NT2/D1 (cell line): ENCODE data around the gene NCR3LG1.

Source experiments
- DNase-seq: peaks from one replicate; pipeline ENCODE4 v3.0.0-alpha.2; 2011; ENCODE audit warnings: low read depth, low spot score
- H3K27me3 ChIP-seq: 2 replicates; pipeline ENCODE4 v1.6.0; 2011; ENCODE audit warnings: mild to moderate bottlenecking; ENCODE audit not compliant: insufficient read length, insufficient read depth
- H3K36me3 ChIP-seq: 2 replicates; pipeline ENCODE4 v1.6.1; 2011; ENCODE audit warnings: mild to moderate bottlenecking, low read length, mixed read lengths; ENCODE audit not compliant: insufficient read depth, insufficient read length
- H3K4me1 ChIP-seq: 2 replicates; pipeline ENCODE4 v1.5.1; 2011; ENCODE audit not compliant: insufficient read depth, insufficient read length
- H3K4me3 ChIP-seq: 2 replicates; pipeline ENCODE4 v1.5.1; 2011; ENCODE audit warnings: low read depth; ENCODE audit not compliant: insufficient read length
- H3K9ac ChIP-seq: 2 replicates; pipeline ENCODE4 v1.6.0; 2011; ENCODE audit warnings: low read depth; ENCODE audit not compliant: insufficient read length
- H3K9me3 ChIP-seq: 2 replicates; pipeline ENCODE4 v1.5.1; 2011; ENCODE audit warnings: mild to moderate bottlenecking, low read length; ENCODE audit not compliant: insufficient read depth
- SUZ12 ChIP-seq: IDR thresholded peaks from 2 replicates; pipeline ENCODE4 v1.6.1; 2011; ENCODE audit not compliant: insufficient read length, insufficient read depth; ENCODE audit errors: extremely low read depth
- YY1 ChIP-seq: IDR thresholded peaks from 2 replicates; pipeline ENCODE4 v1.6.1; 2011; ENCODE audit not compliant: insufficient read length, insufficient read depth
- ZNF274 ChIP-seq: IDR thresholded peaks from 2 replicates; pipeline ENCODE4 v1.6.1; 2011; ENCODE audit warnings: mild to moderate bottlenecking, low read depth, low read length

The NCR3LG1 gene

DNA sequence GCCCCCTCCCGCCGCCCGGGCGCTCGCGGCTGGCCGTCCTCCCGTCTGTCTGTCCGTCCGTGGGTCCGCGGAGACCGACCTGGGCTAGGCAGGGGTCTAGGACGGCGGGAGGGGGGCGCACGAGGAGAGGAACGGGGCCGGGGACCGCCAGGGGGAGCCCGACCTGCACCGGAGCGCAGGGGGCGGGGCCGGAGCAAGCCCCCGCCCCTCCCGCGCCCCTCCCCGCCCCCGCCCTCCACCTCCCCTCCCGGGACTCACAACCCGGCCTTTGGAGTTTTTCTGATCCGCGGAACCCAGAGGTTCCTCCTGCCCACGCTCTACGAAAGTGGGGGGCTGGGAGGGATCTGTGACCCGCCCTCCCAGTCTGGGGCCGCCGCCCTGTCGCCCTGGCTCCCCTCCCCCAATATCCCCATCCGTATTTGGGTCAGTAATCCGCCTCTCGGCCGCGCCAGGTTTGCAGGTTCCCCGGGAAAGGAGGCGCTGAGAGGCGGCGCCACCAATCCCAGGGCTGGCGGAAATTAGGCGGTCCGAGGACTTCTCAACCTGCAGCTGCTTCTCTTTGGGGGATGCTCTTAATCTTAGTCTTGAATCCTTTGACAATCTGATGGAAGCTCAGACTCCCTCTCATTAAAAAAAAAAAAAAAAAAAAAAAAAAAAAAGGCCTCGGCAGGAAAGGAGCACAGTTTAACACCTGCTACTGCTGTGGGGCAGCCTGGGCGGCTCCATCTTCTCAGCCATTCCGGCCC, 37.8 kb downstream of the NCR3LG1 start:
- peak overlapping the region; percentile 72 for H3K9ac ChIP-seq
- H3K4me1 ChIP-seq, result peaks cover 19% of the 10 kb centered on the region
- peak; percentile 68 for DNase-seq
- peaks cover 30% of the 10 kb centered on the region for H3K27me3 ChIP-seq
- TF ChIP-seq ZNF274, result no peak
- TF ChIP-seq YY1, result no peak
- TF ChIP-seq SUZ12, result no peak
- no peaks in the 10 kb centered on the region; the same call in 1 of the 2 replicates for H3K9me3 ChIP-seq
- H3K36me3 ChIP-seq, result no peaks in the 10 kb centered on the region
- peak overlapping the region; percentile 42 for H3K4me3 ChIP-seq

DNA sequence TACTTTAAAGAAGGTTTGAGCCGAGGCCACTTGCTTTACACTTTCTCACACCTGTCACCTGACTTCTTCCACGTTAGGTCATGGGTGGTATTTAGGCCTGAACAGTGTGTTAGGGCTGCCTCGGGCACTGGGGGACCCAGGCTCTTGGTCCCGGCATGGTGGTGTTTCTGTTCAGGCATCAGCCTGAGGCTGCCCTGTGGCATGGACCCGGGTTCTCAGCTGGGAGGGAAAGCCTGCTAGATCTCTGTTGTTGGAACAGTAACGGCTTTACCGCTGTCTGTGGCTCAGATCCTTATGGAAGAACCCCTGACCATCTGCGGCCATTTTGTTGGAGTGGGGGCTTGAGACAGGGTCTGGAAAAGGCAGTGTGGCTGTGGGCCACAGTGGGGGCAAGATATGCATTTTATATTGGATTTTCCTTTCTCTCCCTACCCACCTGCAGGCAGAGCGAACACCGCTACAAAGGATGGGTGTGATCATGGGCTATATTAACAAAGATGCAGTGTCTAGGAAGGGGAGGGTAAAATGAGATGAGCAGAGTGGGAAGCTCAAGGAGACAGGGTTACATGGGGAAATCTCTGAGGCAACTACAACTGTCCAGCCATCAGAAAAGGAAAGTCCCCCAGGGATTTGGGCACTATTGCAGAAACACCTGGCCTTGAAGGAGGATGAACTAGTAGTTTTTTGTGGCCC, 38.5 kb downstream of the NCR3LG1 start:
- Histone ChIP-seq H3K4me1 (peaks cover 19% of the 10 kb centered on the region), H3K9me3 (no peaks in the 10 kb centered on the region; the same call in 1 of the 2 replicates), H3K9ac (peak overlapping the region; percentile 36), H3K27me3 (peaks cover 30% of the 10 kb centered on the region), H3K4me3 (no peak overlapping the region), H3K36me3 (no peaks in the 10 kb centered on the region)
- TF ChIP-seq SUZ12 (no peak), ZNF274 (no peak), YY1 (no peak)
- no peak for DNase-seq

DNA sequence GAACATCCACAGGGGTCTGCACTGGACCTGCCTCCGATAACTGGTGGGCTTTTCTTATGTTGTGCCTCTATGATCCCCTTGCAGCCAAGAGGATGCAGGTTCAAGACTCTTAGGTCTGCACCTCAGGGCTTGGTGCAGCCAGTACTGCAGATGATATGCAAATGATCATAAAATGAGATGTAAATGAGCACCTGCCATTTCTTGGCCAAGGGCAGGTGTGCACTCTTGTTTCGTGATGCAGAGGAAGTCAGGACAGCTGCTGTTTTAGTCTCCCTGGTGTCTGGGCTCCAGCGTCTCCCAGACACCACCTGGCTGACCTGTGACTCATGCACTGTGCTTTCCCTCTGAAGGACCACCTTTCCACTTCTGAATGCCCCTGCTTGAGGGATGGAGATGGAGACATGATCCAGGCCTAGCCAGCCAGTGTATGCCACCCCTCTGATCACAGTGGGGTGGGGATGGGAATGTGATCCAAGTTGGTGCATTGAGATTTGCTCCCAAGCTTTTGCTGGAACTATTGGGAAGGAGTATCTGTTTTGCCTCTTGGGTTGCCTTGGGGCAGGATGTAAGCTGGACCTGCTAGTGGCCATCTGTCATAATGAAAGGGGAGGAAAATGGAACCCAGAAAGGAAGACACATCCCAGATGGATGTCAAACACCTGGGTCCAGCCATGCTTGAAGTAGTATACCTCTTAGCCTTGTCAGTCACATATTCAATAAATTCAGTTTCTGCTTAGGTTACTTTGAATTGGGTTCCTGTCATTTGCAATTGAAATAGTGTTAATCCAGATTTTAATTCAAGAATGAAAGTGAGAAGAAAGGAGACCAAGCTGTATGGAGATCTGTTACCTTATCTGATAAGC, 40.1 kb downstream of the NCR3LG1 start:
- TF ChIP-seq YY1, result no peak
- no peak for TF ChIP-seq ZNF274
- TF ChIP-seq SUZ12, result no peak

DNA sequence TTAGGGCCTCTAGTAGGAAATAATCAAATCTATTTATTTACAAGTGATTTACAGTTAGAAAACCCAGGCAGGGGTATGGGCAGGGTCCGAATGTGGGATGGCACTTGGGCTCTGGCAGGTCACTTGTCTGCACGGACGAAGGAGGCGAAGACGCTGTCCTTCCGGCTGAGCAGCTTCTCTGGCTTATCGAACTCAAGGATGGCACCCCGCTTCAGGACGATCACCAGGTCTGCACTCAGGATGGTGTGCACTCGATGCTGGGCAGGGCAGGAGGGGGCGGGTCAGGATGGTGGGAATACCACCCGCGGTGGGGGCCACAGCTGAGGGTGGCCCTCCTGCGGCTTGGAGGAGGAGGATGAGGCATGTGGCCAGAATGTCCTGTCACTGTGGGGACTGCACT, 41.3 kb downstream of the NCR3LG1 start:
- H3K27me3 ChIP-seq, result peaks cover 22% of the 10 kb centered on the region
- H3K4me1 ChIP-seq, result peaks cover 7% of the 10 kb centered on the region
- no peak for TF ChIP-seq ZNF274
- no peak for TF ChIP-seq SUZ12
- no peak for TF ChIP-seq YY1
- no peak overlapping the region for H3K4me3 ChIP-seq
- H3K9ac ChIP-seq, result no peak overlapping the region
- DNase-seq, result no peak
- H3K9me3 ChIP-seq, result no peaks in the 10 kb centered on the region
- H3K36me3 ChIP-seq, result no peaks in the 10 kb centered on the region

More for the DNA sequence above, 40.1 kb downstream of the NCR3LG1 start:
- Histone ChIP-seq H3K4me3 (no peak overlapping the region), H3K9me3 (no peaks in the 10 kb centered on the region; the same call in 1 of the 2 replicates), H3K4me1 (peaks cover 7% of the 10 kb centered on the region), H3K36me3 (no peaks in the 10 kb centered on the region), H3K9ac (no peak overlapping the region), H3K27me3 (peaks cover 30% of the 10 kb centered on the region)
- no peak for DNase-seq

DNA sequence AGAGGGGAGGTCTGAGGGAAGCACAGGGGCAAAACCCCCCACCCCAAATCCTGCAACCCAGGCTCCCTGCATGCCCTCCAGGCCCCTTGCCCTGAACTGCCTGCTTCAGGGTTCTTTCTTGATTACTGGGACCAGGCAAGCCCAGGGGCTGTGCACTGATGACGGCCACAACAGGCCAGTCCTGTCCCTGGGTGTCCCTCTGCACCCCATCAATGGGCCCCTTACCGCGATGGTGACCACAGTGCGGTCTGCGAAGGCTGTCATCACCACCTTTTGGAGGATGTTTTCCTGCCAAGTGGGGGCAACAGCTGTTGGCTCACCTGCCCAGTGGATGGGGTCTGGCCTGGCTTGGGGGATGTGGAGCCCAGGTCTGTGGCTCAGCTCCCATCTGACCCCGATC, 41.9 kb downstream of the NCR3LG1 start:
- Histone ChIP-seq H3K9ac (no peak overlapping the region), H3K4me1 (peaks cover 7% of the 10 kb centered on the region), H3K27me3 (peaks cover 21% of the 10 kb centered on the region)

DNA sequence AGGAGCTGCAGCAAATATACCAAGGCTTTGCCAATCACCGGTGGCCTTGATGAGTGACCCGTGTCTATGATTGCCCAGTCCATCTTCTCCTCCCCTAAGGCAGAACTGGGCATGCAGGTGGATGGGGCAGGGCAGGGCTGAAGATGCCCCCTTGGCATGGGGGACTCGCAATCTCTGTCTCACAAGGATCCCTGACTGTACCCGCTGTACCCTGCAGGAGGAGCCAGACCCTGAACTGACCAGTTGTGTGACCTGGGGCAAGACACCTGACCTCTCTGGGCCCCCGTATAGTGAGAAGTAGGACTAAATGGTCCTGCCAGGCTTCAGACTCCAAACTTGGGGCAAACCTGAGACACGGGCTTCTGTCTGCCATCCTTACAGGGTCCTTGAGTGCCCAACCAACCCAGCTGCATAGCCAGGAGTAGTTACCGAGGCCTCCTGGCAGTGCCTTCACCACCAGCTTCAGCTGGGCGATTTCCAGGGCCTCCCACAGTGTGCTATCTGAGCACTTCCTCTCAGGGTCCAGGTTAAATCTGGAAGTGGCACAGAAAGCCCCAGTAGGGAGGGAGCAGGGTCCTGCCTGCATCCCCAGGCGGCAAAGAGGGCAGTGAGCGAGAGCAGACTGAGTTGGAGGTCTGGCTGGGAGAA, 43.3 kb downstream of the NCR3LG1 start:
- Histone ChIP-seq H3K9ac (no peak overlapping the region), H3K4me3 (no peak overlapping the region), H3K36me3 (no peaks in the 10 kb centered on the region), H3K9me3 (no peaks in the 10 kb centered on the region), H3K27me3 (peaks cover 17% of the 10 kb centered on the region), H3K4me1 (peaks cover 5% of the 10 kb centered on the region)
- DNase-seq, result no peak
- TF ChIP-seq ZNF274 (no peak), YY1 (no peak), SUZ12 (no peak)

More for the DNA sequence above, 41.9 kb downstream of the NCR3LG1 start:
- no peaks in the 10 kb centered on the region for H3K9me3 ChIP-seq
- DNase-seq, result no peak
- no peak overlapping the region for H3K4me3 ChIP-seq
- H3K36me3 ChIP-seq, result no peaks in the 10 kb centered on the region
- no peak for TF ChIP-seq YY1
- no peak for TF ChIP-seq ZNF274
- no peak for TF ChIP-seq SUZ12
